A673 (cell line): ENCODE measurements around the gene NDUFA13. TPM values are rescaled to one million over a fixed set of nuclear protein-coding genes. Genes with fewer than 3 reads are reported as not detected.
A peak's percentile ranks its signal among the peaks of the same experiment; 100 is the strongest.

Source experiments
- BruUV-seq: library from RNA; stranded (reverse); fragments of 400-500 nt; replicated peaks from 2 replicates; lab custom pipeline; 2021; lab: Mats Ljungman, UMichigan
- CTCF ChIA-PET: fragments of 300-600 bp; sonication (Branson Sonifier 250); formaldehyde crosslinking; loops from one replicate; lab custom pipeline; 2022; ENCODE audit warnings: antibody characterized with exemption; lab: Charles Lee
- POLR2A ChIA-PET: fragments of 300-600 bp; sonication (Branson Sonifier 250); formaldehyde crosslinking; loops from one replicate; lab custom pipeline; 2022; ENCODE audit warnings: antibody characterized with exemption; ENCODE audit not compliant: low non-redundant PET; lab: Charles Lee
- DNase-seq: peaks from one replicate; pipeline ENCODE4 v3.0.0-alpha.2; 2015; ENCODE audit warnings: low spot score
- H3K27ac ChIP-seq: fragments of 200-600 bp; sonication (generic); 2 replicates; pipeline ENCODE4 v1.5.1; 2016; ENCODE audit warnings: mixed run types, low read depth, mild to moderate bottlenecking, mixed read lengths, antibody characterized with exemption, low read length; ENCODE audit not compliant: poor library complexity, severe bottlenecking
- H3K27me3 ChIP-seq: fragments of 200-600 bp; sonication (generic); replicated peaks from 2 replicates; pipeline ENCODE4 v1.6.1; 2017; ENCODE audit warnings: mixed run types, low read depth, mild to moderate bottlenecking, mixed read lengths, antibody characterized with exemption, low read length; ENCODE audit not compliant: insufficient read depth, poor library complexity
- H3K36me3 ChIP-seq: fragments of 200-600 bp; sonication (generic); 2 replicates; pipeline ENCODE4 v1.6.1; 2016; ENCODE audit warnings: mixed run types, mild to moderate bottlenecking, mixed read lengths, antibody characterized with exemption, low read length; ENCODE audit not compliant: insufficient read depth, poor library complexity, severe bottlenecking
- H3K4me1 ChIP-seq: fragments of 200-600 bp; sonication (generic); 2 replicates; pipeline ENCODE4 v1.6.1; 2017; ENCODE audit warnings: mixed run types, mild to moderate bottlenecking, mixed read lengths, antibody characterized with exemption, low read length; ENCODE audit not compliant: insufficient read depth, poor library complexity, severe bottlenecking
- H3K4me3 ChIP-seq: fragments of 200-600 bp; sonication (generic); 2 replicates; pipeline ENCODE4 v1.5.1; 2016; ENCODE audit warnings: low read depth, mixed run types, mild to moderate bottlenecking, mixed read lengths, low read length; ENCODE audit not compliant: poor library complexity, severe bottlenecking
- H3K9me3 ChIP-seq: fragments of 200-600 bp; sonication (generic); 2 replicates; pipeline ENCODE4 v1.6.1; 2016; ENCODE audit warnings: mixed run types, low read depth, mild to moderate bottlenecking, mixed read lengths, antibody characterized with exemption, low read length; ENCODE audit not compliant: poor library complexity, severe bottlenecking
- EZH2 ChIP-seq: fragments of 200-600 bp; sonication (generic); IDR thresholded peaks from 2 replicates; pipeline ENCODE4 v1.6.1; 2017; ENCODE audit warnings: borderline replicate concordance, low read depth, mild to moderate bottlenecking, mixed read lengths, antibody characterized with exemption, low read length; ENCODE audit not compliant: poor library complexity, severe bottlenecking
- intact Hi-C: fragments of 100-400 bp; cut with micrococcal nuclease; formaldehyde crosslinking; loops from one replicate; pipeline ENCODE4 v1.10.0; 2022; ENCODE audit not compliant: unreplicated experiment
- total RNA-seq: library from RNA; stranded (reverse); gene quantifications from 2 replicates; pipeline ENCODE4 v1.2.3, GENCODE V29; 2021
- TF ChIP-seq, protein P1 (sequence below): fragments of 300-800, 200-600 bp; sonication (generic); conservative IDR thresholded peaks from 2 replicates; pipeline ENCODE4 v1.5.1; 2017; ENCODE audit warnings: low read depth, mild to moderate bottlenecking, antibody characterized with exemption, low read length, moderate library complexity, mixed read lengths

Gene NDUFA13
- total RNA-seq, 1 experiment from 2014 or later, result 431 TPM

DNA sequence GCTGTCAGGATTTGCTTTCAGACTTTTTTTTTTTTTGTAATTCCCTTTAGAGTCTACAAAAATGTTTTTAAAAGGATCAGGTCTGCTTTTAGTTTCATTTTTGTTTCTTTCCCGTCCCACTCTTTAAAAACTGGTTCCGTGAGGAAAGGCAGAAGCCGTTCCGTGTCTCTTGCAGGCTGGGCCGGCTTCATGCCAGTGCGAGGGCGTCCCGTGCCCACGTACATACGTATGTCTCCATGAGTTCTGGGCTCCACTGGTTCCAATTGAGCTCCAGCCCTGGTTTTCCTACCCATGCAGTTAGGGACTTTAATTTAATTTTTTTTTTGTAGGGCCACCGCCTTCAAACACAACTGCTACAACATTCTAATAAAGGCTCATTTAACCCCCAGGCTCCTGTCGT, 9.4 kb upstream of the NDUFA13 start:
- no peak overlapping the region for H3K27ac ChIP-seq
- TF ChIP-seq EZH2, result no peak
- TF ChIP-seq, protein P1, sequence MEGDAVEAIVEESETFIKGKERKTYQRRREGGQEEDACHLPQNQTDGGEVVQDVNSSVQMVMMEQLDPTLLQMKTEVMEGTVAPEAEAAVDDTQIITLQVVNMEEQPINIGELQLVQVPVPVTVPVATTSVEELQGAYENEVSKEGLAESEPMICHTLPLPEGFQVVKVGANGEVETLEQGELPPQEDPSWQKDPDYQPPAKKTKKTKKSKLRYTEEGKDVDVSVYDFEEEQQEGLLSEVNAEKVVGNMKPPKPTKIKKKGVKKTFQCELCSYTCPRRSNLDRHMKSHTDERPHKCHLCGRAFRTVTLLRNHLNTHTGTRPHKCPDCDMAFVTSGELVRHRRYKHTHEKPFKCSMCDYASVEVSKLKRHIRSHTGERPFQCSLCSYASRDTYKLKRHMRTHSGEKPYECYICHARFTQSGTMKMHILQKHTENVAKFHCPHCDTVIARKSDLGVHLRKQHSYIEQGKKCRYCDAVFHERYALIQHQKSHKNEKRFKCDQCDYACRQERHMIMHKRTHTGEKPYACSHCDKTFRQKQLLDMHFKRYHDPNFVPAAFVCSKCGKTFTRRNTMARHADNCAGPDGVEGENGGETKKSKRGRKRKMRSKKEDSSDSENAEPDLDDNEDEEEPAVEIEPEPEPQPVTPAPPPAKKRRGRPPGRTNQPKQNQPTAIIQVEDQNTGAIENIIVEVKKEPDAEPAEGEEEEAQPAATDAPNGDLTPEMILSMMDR, result no peak
- POLR2A ChIA-PET, result no interaction called here
- no peak overlapping the region for H3K4me3 ChIP-seq
- H3K36me3 ChIP-seq, result peaks cover 61% of the 10 kb centered on the region
- no peak for DNase-seq
- H3K4me1 ChIP-seq, result no peaks in the 10 kb centered on the region
- intact Hi-C loops, result no loop called here
- CTCF ChIA-PET, result no interaction called here
- no peaks in the 10 kb centered on the region for H3K9me3 ChIP-seq
- TSS peak; percentile 33 for BruUV-seq
- no peaks in the 10 kb centered on the region for H3K27me3 ChIP-seq

DNA sequence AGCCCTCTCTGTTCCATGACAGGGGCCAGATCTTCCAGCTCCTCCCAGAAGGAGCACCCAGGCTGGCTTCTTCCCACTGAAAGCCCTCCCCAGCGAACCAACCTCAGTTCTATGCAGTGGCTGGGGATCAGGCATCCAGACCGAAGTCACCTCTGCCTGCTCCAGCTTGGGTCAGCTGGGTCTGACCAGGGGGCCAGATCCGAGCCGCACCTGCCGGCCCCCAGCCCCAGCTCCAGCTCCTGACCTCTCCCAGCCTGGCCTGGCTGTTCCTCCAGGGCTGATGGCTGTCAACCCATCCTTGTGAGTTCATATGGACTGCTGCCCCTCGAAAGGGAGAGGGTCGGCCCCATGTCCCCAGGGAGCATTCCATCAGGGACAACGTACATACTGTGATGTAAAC, 8.7 kb upstream of the NDUFA13 start:
- BruUV-seq, result no TSS peak
- Histone ChIP-seq H3K4me3 (no peak overlapping the region), H3K27ac (no peak overlapping the region), H3K4me1 (no peaks in the 10 kb centered on the region), H3K9me3 (no peaks in the 10 kb centered on the region), H3K27me3 (no peaks in the 10 kb centered on the region), H3K36me3 (peaks cover 53% of the 10 kb centered on the region)
- POLR2A ChIA-PET, result no interaction called here
- CTCF ChIA-PET, result interaction anchor here (0.7 kb wide), 1 partner anchor 1013 kb away, joined by 3 read pairs; no protein-coding TSS in a partner anchor
- intact Hi-C loops, result no loop called here
- no peak for TF ChIP-seq EZH2
- TF ChIP-seq, protein P1, result no peak
- no peak for DNase-seq

DNA sequence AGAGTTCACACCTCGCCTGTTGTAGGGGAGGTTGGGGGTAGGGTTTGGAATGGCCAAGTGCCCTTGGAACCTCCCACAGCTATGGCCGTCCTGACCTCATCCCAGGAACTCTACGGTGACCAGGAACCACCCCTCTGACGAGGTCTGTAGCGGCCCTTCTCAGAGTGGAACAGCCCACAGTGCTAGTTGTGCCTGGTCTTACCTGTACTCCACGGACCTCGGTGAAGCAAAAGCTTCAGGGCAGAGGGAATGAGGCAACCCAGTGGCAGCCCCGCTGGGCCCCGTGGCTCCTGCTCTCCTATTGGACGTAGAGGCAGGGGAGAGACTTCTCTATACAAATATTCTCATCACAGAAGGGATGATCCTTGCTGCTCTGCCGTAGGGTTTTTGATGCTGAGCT, 7.8 kb upstream of the NDUFA13 start:
- Histone ChIP-seq H3K4me1 (no peaks in the 10 kb centered on the region), H3K27ac (no peak overlapping the region), H3K27me3 (no peaks in the 10 kb centered on the region), H3K4me3 (no peak overlapping the region), H3K9me3 (no peaks in the 10 kb centered on the region), H3K36me3 (peaks cover 44% of the 10 kb centered on the region)
- no TSS peak for BruUV-seq
- intact Hi-C loops, result no loop called here
- TF ChIP-seq, protein P1, result no peak
- no peak for TF ChIP-seq EZH2
- POLR2A ChIA-PET, result no interaction called here
- no peak for DNase-seq
- CTCF ChIA-PET, result no interaction called here
